ENCODE data around the gene ARMC2. TPM values are rescaled to one million over a fixed set of nuclear protein-coding genes. Genes with fewer than 3 reads are reported as not detected.

ARMC2 gene
- total and polyA plus RNA-seq, 2 experiments from 2014 or later: 2.7 to 4.4 TPM

- no peak for TF ChIP-seq CTCF (conservative IDR thresholded peaks at IDR 0.05; ENCODE audit: low read depth in 2 of 2)
These were observed 79.7 kb downstream of the ARMC2 start (continued) for GRCh38 chr6:108927927-108928326.

GRCh38 chr6:108928650-108929049, 80.4 kb downstream of the ARMC2 start:
- Histone ChIP-seq H3K4me1 (ENCODE audit: insufficient read depth) (peaks cover 19% of the 10 kb centered on the region), H3K9me2 (ENCODE audit: insufficient read depth) (peaks cover 4% of the 10 kb centered on the region; the same call in 1 of the 2 replicates), H3K4me3 (no peak overlapping the region), H3K27me3 (ENCODE audit: insufficient read depth) (no peaks in the 10 kb centered on the region), H3K27ac (ENCODE audit: low read depth) (no peak overlapping the region), H3K36me3 (ENCODE audit: insufficient read depth) (no peaks in the 10 kb centered on the region), H3K4me2 (peak overlapping the region; percentile 20; the same call in 1 of the 2 replicates), H3F3A (replicated peaks; ENCODE audit: low read depth) (no peaks in the 10 kb centered on the region), H2AFZ (0 out of 2 replicates have a peak overlapping the region, but pooled peaks have one; percentile 2), H4K20me1 (replicated peaks; ENCODE audit: insufficient read depth) (no peaks in the 10 kb centered on the region), H3K79me2 (replicated peaks; ENCODE audit: insufficient read depth) (no peaks in the 10 kb centered on the region)
- Mint-ChIP-seq H3K9me3 (no peaks in the 10 kb centered on the region), H3K27me3 (ENCODE audit: insufficient read depth, low read depth, poor library complexity) (peaks cover 8% of the 10 kb centered on the region), H3K27ac (peak overlapping the region; percentile 13; the same call in 1 of the 2 replicates), H3K36me3 (ENCODE audit: low read depth) (no peaks in the 10 kb centered on the region; the same call in 2 of the 3 replicates), H3K4me3 (no peak overlapping the region), H3K4me1 (peaks cover 22% of the 10 kb centered on the region)
- DNase-seq (ENCODE audit: low spot score): no peak
- ATAC-seq: no peak
- TF ChIP-seq POLR2AphosphoS5 (IDR thresholded peaks at IDR 0.05; ENCODE audit: low read depth) (no peak), NANOG (IDR thresholded peaks at IDR 0.05; ENCODE audit: borderline replicate concordance) (no peak), ZNF331 (CRISPR knock-in tag; IDR thresholded peaks at IDR 0.05; ENCODE audit: low read depth) (no peak), CREB1 (CRISPR knock-in tag; IDR thresholded peaks at IDR 0.05; ENCODE audit: low read depth) (no peak), ZNF114 (CRISPR knock-in tag; IDR thresholded peaks at IDR 0.05) (no peak), EZH2phosphoT487 (IDR thresholded peaks at IDR 0.05; ENCODE audit: unreplicated experiment) (no peak), STAT1 (IDR thresholded peaks at IDR 0.05; ENCODE audit: unreplicated experiment) (no peak), ZNF462 (CRISPR knock-in tag; IDR thresholded peaks at IDR 0.05) (no peak), REST (IDR thresholded peaks at IDR 0.05; ENCODE audit: unreplicated experiment) (no peak), EZH2 (IDR thresholded peaks at IDR 0.05; ENCODE audit: low read depth, unreplicated experiment) (no peak), ETS1 (IDR thresholded peaks at IDR 0.05) (no peak)

Measured in GM23338 (cell line).